Measurements from ENCODE around the gene LMAN2. TPM values are rescaled to one million over a fixed set of nuclear protein-coding genes. Genes with fewer than 3 reads are reported as not detected.
"Not testable (repeated sequence)": the region's sequence is repeated elsewhere in the genome, so short reads cannot be mapped to it uniquely, and the experiment has no call there.

The LMAN2 gene
- total and polyA plus RNA-seq, 7 experiments from 2014 or later, result 71.8 to 202 (median 102) TPM

- ChIA-PET CTCF (interaction anchor here (0.7 to 3.9 kb wide), 4 partner anchors 11 to 194 kb away, joined by 3 to 18 read pairs (median 15); partner anchors contain the start of gene PFN3), POLR2A (interaction anchor here (0.7 to 4.7 kb wide), 3 partner anchors 9 to 148 kb away, joined by 3 to 18 read pairs (median 7); no protein-coding TSS in a partner anchor)
- ATAC-seq, result no peak
- Mint-ChIP-seq H3K36me3 (peaks cover 0 to 25% (median 3%) of the 10 kb centered on the region in 5 donors), H3K9me3 (no peaks in the 10 kb centered on the region), H3K4me3 (peak overlapping the region in 1 of 10 donors; percentile 16), H3K4me1 (peaks cover 27 to 61% (median 55%) of the 10 kb centered on the region in 7 donors), H3K27me3 (peaks cover 0 to 5% (median 0%) of the 10 kb centered on the region in 5 donors), H3K27ac (no peak overlapping the region)
- Histone ChIP-seq H3K36me3 (ENCODE audit: control insufficient read depth in 2 of 3, insufficient read depth in 3 of 3, low read length in 3 of 3) (peaks cover 0 to 23% (median 0%) of the 10 kb centered on the region in 3 experiments), H3K27ac (ENCODE audit: low read depth, low read length) (no peak overlapping the region), H3K9me3 (ENCODE audit: control insufficient read depth in 2 of 3, low read length in 3 of 3) (no peaks in the 10 kb centered on the region), H3K27me3 (ENCODE audit: control insufficient read depth in 2 of 2, insufficient read depth in 2 of 2, low read length in 2 of 2) (no peaks in the 10 kb centered on the region), H3K4me3 (ENCODE audit: low read length) (no peak overlapping the region), H3K4me1 (ENCODE audit: control insufficient read depth in 2 of 2, insufficient read depth in 2 of 2, low read length in 2 of 2) (peaks cover 32 to 33% of the 10 kb centered on the region in 2 donors)
- intact Hi-C loops (cut with micrococcal nuclease), result loop anchor here (2.0 to 10.0 kb wide), 2 partner anchors 193 to 773 kb away; partner anchors contain the start of gene RNF44 (in 1 of the 2)
- DNase-seq, result no peak
Observed at GRCh38 chr5:177307544-177308363, 43.7 kb downstream of the LMAN2 start.

GRCh38 chr5:177306674-177307543, 44.6 kb downstream of the LMAN2 start:
- H3K36me3 Mint-ChIP-seq, result peaks cover 0 to 31% (median 3%) of the 10 kb centered on the region in 5 donors
- intact Hi-C loops (cut with micrococcal nuclease), result loop anchor here in 1 of 2 donors (10.0 kb wide), 1 partner anchor 772 kb away; the partner anchor contains the start of gene RNF44
- H3K27me3 Mint-ChIP-seq, result peaks cover 0 to 5% (median 0%) of the 10 kb centered on the region in 5 donors
- H3K4me3 ChIP-seq (ENCODE audit: low read length), result no peak overlapping the region
- ATAC-seq (peak; percentile 38), DNase-seq (no peak)
- peaks cover 0 to 23% (median 0%) of the 10 kb centered on the region in 3 experiments for H3K36me3 ChIP-seq (ENCODE audit: control insufficient read depth in 2 of 3, insufficient read depth in 3 of 3, low read length in 3 of 3)
- peak overlapping the region in 2 of 9 donors; percentile 20 to 56 for H3K27ac Mint-ChIP-seq
- no peaks in the 10 kb centered on the region for H3K9me3 Mint-ChIP-seq
- H3K9me3 ChIP-seq (ENCODE audit: control insufficient read depth in 2 of 3, low read length in 3 of 3), result no peaks in the 10 kb centered on the region
- CTCF ChIA-PET, result interaction anchor here (0.9 to 3.9 kb wide), 2 partner anchors 76 to 95 kb away, joined by 3 to 18 read pairs; partner anchors contain the start of gene PFN3
- no peaks in the 10 kb centered on the region for H3K27me3 ChIP-seq (ENCODE audit: control insufficient read depth in 2 of 2, insufficient read depth in 2 of 2, low read length in 2 of 2)
- POLR2A ChIA-PET, result interaction anchor here (4.7 kb wide), 1 partner anchor 8 kb away, joined by 18 read pairs; no protein-coding TSS in a partner anchor
- H3K4me1 Mint-ChIP-seq, result peaks cover 33 to 62% (median 60%) of the 10 kb centered on the region in 7 donors
- H3K27ac ChIP-seq (ENCODE audit: low read depth, low read length), result no peak overlapping the region
- peaks cover 35 to 36% of the 10 kb centered on the region in 2 donors for H3K4me1 ChIP-seq (ENCODE audit: control insufficient read depth in 2 of 2, insufficient read depth in 2 of 2, low read length in 2 of 2)
- H3K4me3 Mint-ChIP-seq, result peak overlapping the region in 6 of 10 donors; percentile 10 to 48 (median 32)

GRCh38 chr5:177306103-177306640, 45.3 kb downstream of the LMAN2 start:
- H3K27ac ChIP-seq (ENCODE audit: low read depth, low read length); ATAC-seq; POLR2A ChIA-PET; H3K4me3 ChIP-seq (ENCODE audit: low read length); H3K27me3 Mint-ChIP-seq; H3K9me3 Mint-ChIP-seq; H3K9me3 ChIP-seq (ENCODE audit: control insufficient read depth in 2 of 3, low read length in 3 of 3); H3K27me3 ChIP-seq (ENCODE audit: control insufficient read depth in 2 of 2, insufficient read depth in 2 of 2, low read length in 2 of 2); DNase-seq: not testable (repeated sequence)
- intact Hi-C loops (cut with micrococcal nuclease), result loop anchor here in 1 of 2 donors (10.0 kb wide), 1 partner anchor 771 kb away; the partner anchor contains the start of gene RNF44
- CTCF ChIA-PET, result interaction anchor here (0.9 kb wide), 1 partner anchor 77 kb away, joined by 3 read pairs; no protein-coding TSS in a partner anchor
- H3K36me3 Mint-ChIP-seq, result peaks cover 0 to 36% (median 3%) of the 10 kb centered on the region in 5 donors
- peak overlapping the region in 9 of 10 donors; percentile 7 to 95 (median 59) for H3K4me3 Mint-ChIP-seq
- Histone ChIP-seq H3K4me1 (ENCODE audit: control insufficient read depth in 2 of 2, insufficient read depth in 2 of 2, low read length in 2 of 2) (peaks cover 42 to 43% of the 10 kb centered on the region in 2 donors), H3K36me3 (ENCODE audit: control insufficient read depth in 2 of 3, insufficient read depth in 3 of 3, low read length in 3 of 3) (peaks cover 0 to 23% (median 0%) of the 10 kb centered on the region in 3 experiments)
- peaks cover 33 to 68% (median 64%) of the 10 kb centered on the region in 7 donors for H3K4me1 Mint-ChIP-seq
- peak overlapping the region in 5 of 9 donors; percentile 51 to 88 (median 70) for H3K27ac Mint-ChIP-seq

- Mint-ChIP-seq H3K9me3 (peaks cover 0 to 2% (median 0%) of the 10 kb centered on the region in 11 donors), H3K27me3 (no peaks in the 10 kb centered on the region), H3K4me1 (peaks cover 41 to 72% (median 69%) of the 10 kb centered on the region in 7 donors), H3K36me3 (peaks cover 0 to 43% (median 3%) of the 10 kb centered on the region in 5 donors), H3K27ac (peak overlapping the region; percentile 73 to 96 (median 90)), H3K4me3 (peak overlapping the region; percentile 84 to 95 (median 88))
- Histone ChIP-seq H3K9me3 (ENCODE audit: control insufficient read depth in 2 of 3, low read length in 3 of 3) (no peaks in the 10 kb centered on the region), H3K27ac (ENCODE audit: low read depth, low read length) (peak overlapping the region; percentile 78), H3K27me3 (ENCODE audit: control insufficient read depth in 2 of 2, insufficient read depth in 2 of 2, low read length in 2 of 2) (no peaks in the 10 kb centered on the region), H3K4me3 (ENCODE audit: low read length) (peak overlapping the region; percentile 98), H3K36me3 (ENCODE audit: control insufficient read depth in 2 of 3, insufficient read depth in 3 of 3, low read length in 3 of 3) (peaks cover 0 to 23% (median 0%) of the 10 kb centered on the region in 3 experiments), H3K4me1 (ENCODE audit: control insufficient read depth in 2 of 2, insufficient read depth in 2 of 2, low read length in 2 of 2) (peaks cover 43 to 45% of the 10 kb centered on the region in 2 donors)
- POLR2A ChIA-PET, result no interaction called here
- DNase-seq (no peak), ATAC-seq (no peak)
- intact Hi-C loops (cut with micrococcal nuclease), result loop anchor here (5.0 to 10.0 kb wide), 4 partner anchors 172 to 857 kb away; partner anchors contain the start of genes FAF2 (in 1 of the 2), NSD1 (in 1 of the 2), RNF44 (in 1 of the 2) and UIMC1 (in 1 of the 2)
- CTCF ChIA-PET, result no interaction called here
Observed at GRCh38 chr5:177304392-177305119, 46.9 kb downstream of the LMAN2 start.

- peaks cover 46 to 49% of the 10 kb centered on the region in 2 donors for H3K4me1 ChIP-seq (ENCODE audit: control insufficient read depth in 2 of 2, insufficient read depth in 2 of 2, low read length in 2 of 2)
- Mint-ChIP-seq H3K27ac (peak overlapping the region; percentile 73 to 96 (median 90)), H3K4me3 (peak overlapping the region; percentile 84 to 95 (median 88)), H3K9me3 (peaks cover 0 to 2% (median 0%) of the 10 kb centered on the region in 11 donors), H3K36me3 (peaks cover 0 to 43% (median 3%) of the 10 kb centered on the region in 5 donors), H3K27me3 (no peaks in the 10 kb centered on the region), H3K4me1 (peaks cover 47 to 72% (median 70%) of the 10 kb centered on the region in 7 donors)
- ChIA-PET CTCF (interaction anchor here (0.6 to 0.8 kb wide), 2 partner anchors 189 to 221 kb away, joined by 3 read pairs; no protein-coding TSS in a partner anchor), POLR2A (interaction anchor here (0.7 to 1.2 kb wide), 7 partner anchors 8 to 171 kb away, joined by 3 to 6 read pairs (median 3); partner anchors contain the start of genes MXD3 and NSD1)
- intact Hi-C loops (cut with micrococcal nuclease), result loop anchor here (1.0 to 10.0 kb wide), 7 partner anchors 7 to 857 kb away; partner anchors contain the start of genes FAF2 (in 1 of the 2), MXD3 (in 1 of the 2), NSD1 (in 1 of the 2) and RNF44 (in 1 of the 2)
- H3K27me3 ChIP-seq (ENCODE audit: control insufficient read depth in 2 of 2, insufficient read depth in 2 of 2, low read length in 2 of 2), result no peaks in the 10 kb centered on the region
- no peaks in the 10 kb centered on the region for H3K9me3 ChIP-seq (ENCODE audit: control insufficient read depth in 2 of 3, low read length in 3 of 3)
- H3K4me3 ChIP-seq (ENCODE audit: low read length), result peak overlapping the region; percentile 98
- DNase-seq, result no peak
- H3K36me3 ChIP-seq (ENCODE audit: control insufficient read depth in 2 of 3, insufficient read depth in 3 of 3, low read length in 3 of 3), result peaks cover 0 to 23% (median 0%) of the 10 kb centered on the region in 3 experiments
- peak overlapping the region; percentile 78 for H3K27ac ChIP-seq (ENCODE audit: low read depth, low read length)
- ATAC-seq, result no peak
Observed at GRCh38 chr5:177303925-177304391, 47.5 kb downstream of the LMAN2 start.
